SK-N-MC (cell line): ENCODE measurements around the gene ZPLD1.

Source experiments
- DNase-seq: peaks from one replicate; pipeline ENCODE4 v3.0.0-alpha.2; 2011; ENCODE audit warnings: low read depth, low spot score
- H3K27ac ChIP-seq: fragments of 200-600 bp; sonication (generic); 2 replicates; pipeline ENCODE4 v1.5.1; 2016; ENCODE audit warnings: mixed run types
- H3K36me3 ChIP-seq: fragments of 200-600 bp; sonication (generic); 2 replicates; pipeline ENCODE4 v1.6.1; 2017; ENCODE audit warnings: antibody characterized with exemption, low read length, mixed read lengths; ENCODE audit not compliant: insufficient read depth
- H3K4me3 ChIP-seq: fragments of 200-600 bp; sonication (generic); 2 replicates; pipeline ENCODE4 v1.5.1; 2016
- H3K9ac ChIP-seq: fragments of 200-600 bp; sonication (generic); 2 replicates; pipeline ENCODE4 v1.8.0; 2017; ENCODE audit warnings: mixed run types, mixed read lengths; ENCODE audit not compliant: insufficient read length
- H3K9me3 ChIP-seq: fragments of 200-600 bp; sonication (generic); 2 replicates; pipeline ENCODE4 v1.6.1; 2017; ENCODE audit warnings: low read depth, mild to moderate bottlenecking, antibody characterized with exemption, low read length, moderate library complexity, mixed read lengths
- EZH2 ChIP-seq: fragments of 200-600 bp; sonication (generic); IDR thresholded peaks from one replicate; pipeline ENCODE4 v1.6.1; 2017; ENCODE audit warnings: antibody characterized with exemption
- FOXP2 ChIP-seq: optimal IDR thresholded peaks from 2 replicates; pipeline ENCODE3; 2011; ENCODE audit warnings: mild to moderate bottlenecking, moderate library complexity; ENCODE audit not compliant: insufficient read depth; ENCODE audit errors: extremely low read length, control extremely low read depth
- POLR2AphosphoS5 ChIP-seq: IDR thresholded peaks from 2 replicates; pipeline ENCODE4 v1.6.1; 2012; ENCODE audit warnings: mild to moderate bottlenecking, low read depth, low read length, borderline replicate concordance

The ZPLD1 gene

GRCh38 chr3:102525624-102526023 is 90.8 kb downstream of the ZPLD1 start:
- Histone ChIP-seq H3K9ac (no peak overlapping the region), H3K4me3 (no peak overlapping the region), H3K27ac (no peak overlapping the region), H3K9me3 (no peaks in the 10 kb centered on the region), H3K36me3 (no peaks in the 10 kb centered on the region)
- TF ChIP-seq FOXP2 = no peak
- TF ChIP-seq EZH2 = no peak
- no peak for TF ChIP-seq POLR2AphosphoS5
- DNase-seq = no peak

GRCh38 chr3:102526865-102527264 is 92.0 kb downstream of the ZPLD1 start:
- Histone ChIP-seq H3K9me3 (no peaks in the 10 kb centered on the region), H3K27ac (no peak overlapping the region), H3K4me3 (no peak overlapping the region), H3K9ac (no peak overlapping the region), H3K36me3 (no peaks in the 10 kb centered on the region)
- TF ChIP-seq EZH2 (no peak), POLR2AphosphoS5 (no peak), FOXP2 (no peak)
- DNase-seq = no peak

- Histone ChIP-seq H3K36me3 (no peaks in the 10 kb centered on the region), H3K4me3 (no peak overlapping the region), H3K9me3 (no peaks in the 10 kb centered on the region), H3K27ac (no peak overlapping the region), H3K9ac (no peak overlapping the region)
- DNase-seq = no peak
- TF ChIP-seq POLR2AphosphoS5 (no peak), FOXP2 (no peak), EZH2 (no peak)
Observed at GRCh38 chr3:102528727-102529126, 93.9 kb downstream of the ZPLD1 start.
